Sigmoid colon (tissue), 7 donors: Measurements from ENCODE around the gene IFITM2. TPM values are rescaled to one million over a fixed set of nuclear protein-coding genes. Genes with fewer than 3 reads are reported as not detected.
A peak's percentile ranks its signal among the peaks of the same experiment; 100 is the strongest.
"Not testable (repeated sequence)": the region's sequence is repeated elsewhere in the genome, so short reads cannot be mapped to it uniquely, and the experiment has no call there.

Experiments
- DNase-seq: peaks from one replicate; pipeline ENCODE4 v3.0.0-alpha.2; 2019
- H3K27ac ChIP-seq, 4 donors: fragments of 200-600 bp; sonication (generic); one replicate each; pipeline ENCODE4 v1.5.1; 2016 to 2019; ENCODE audit warnings: mild to moderate bottlenecking in 1 of 4
- H3K27me3 ChIP-seq, 3 donors: fragments of 200-600 bp; sonication (generic); one replicate each; pipeline ENCODE4 v1.5.1; 2019; ENCODE audit warnings: mild to moderate bottlenecking in 1 of 3
- H3K36me3 ChIP-seq, 4 donors: fragments of 200-600 bp; sonication (generic); one replicate each; pipeline ENCODE4 v1.5.1; 2016 to 2019
- H3K4me1 ChIP-seq, 4 donors: fragments of 200-600 bp; sonication (generic); one replicate each; pipeline ENCODE4 v1.5.1; 2017 to 2019
- H3K4me3 ChIP-seq, 4 donors: fragments of 200-600 bp; sonication (generic); one replicate each; pipeline ENCODE4 v1.5.1; 2017 to 2019; ENCODE audit warnings: mild to moderate bottlenecking in 2 of 4, moderate library complexity in 1 of 4
- H3K9me3 ChIP-seq, 4 donors: fragments of 200-600 bp in 3 of 4; sonication (generic) in 3 of 4; one replicate each; pipeline versions ENCODE4 v1.5.1 to v1.6.1; 2013 to 2019
- CTCF ChIP-seq, 4 experiments: fragments of 450-650 bp in 3 of 4; fragments of 200-600 bp in 1 of 4; IDR thresholded peaks; one replicate each; pipeline ENCODE4 v1.5.1; 2016 to 2019; ENCODE audit warnings: antibody characterized with exemption in 4 of 4, mild to moderate bottlenecking in 3 of 4, moderate library complexity in 2 of 4
- EP300 ChIP-seq, 4 donors: sonication (generic); formaldehyde crosslinking; IDR thresholded peaks; one replicate each; pipeline ENCODE4 v1.6.1; 2017; ENCODE audit warnings: antibody characterized with exemption in 4 of 4
- POLR2A ChIP-seq, 2 donors: fragments of 450-650 bp; IDR thresholded peaks; one replicate each; pipeline ENCODE4 v1.6.1; 2016; ENCODE audit warnings: antibody characterized with exemption in 2 of 2, mild to moderate bottlenecking in 2 of 2, moderate library complexity in 2 of 2
- POLR2AphosphoS5 ChIP-seq, 4 donors: sonication (generic); formaldehyde crosslinking; IDR thresholded peaks; one replicate each; pipeline ENCODE4 v1.6.1; 2017; ENCODE audit warnings: antibody characterized with exemption in 4 of 4
- WGBS, 2 donors: extraction: QIAGEN DNeasy Blood & Tissue Kit; methylation state at CpG; one replicate each; pipeline ENCODE4 v1.1.7; 2013; 5-methylcytosine and 5-hydroxymethylcytosine counted together
- intact Hi-C: fragments of 100-400 bp; cut with DNase I; formaldehyde crosslinking; loops from one replicate; pipeline ENCODE4 v1.15.1; 2023
- polyA plus RNA-seq, 3 donors: library from polyadenylated mRNA; stranded (reverse); fragments of 200-250 nt; gene quantifications; one replicate each; pipeline ENCODE4 v1.2.3, GENCODE V29; 2013
- total RNA-seq, 4 donors: library from RNA; depleted of rRNA; stranded (reverse); fragments of >200 nt; gene quantifications; one replicate each; pipeline ENCODE4 v1.1.0, GENCODE V29; 2016
- donor health status: healthy with polysubstance abuse.
- donor health status: Bipolar disorder and iron deficiency.
- donor health status: healthy.

Gene IFITM2
- total and polyA plus RNA-seq, 7 donors = 73.3 to 461 (median 161) TPM

GRCh38 chr11:285021-285893 is 22.4 kb upstream of the IFITM2 start:
- intact Hi-C loops = loop anchor here (5.0 kb wide), 3 partner anchors 33 to 167 kb away; partner anchors contain the start of gene PTDSS2
- H3K27ac ChIP-seq = no peak overlapping the region
- peaks cover 26 to 74% (median 48%) of the 10 kb centered on the region in 3 donors for H3K27me3 ChIP-seq
- no peaks in the 10 kb centered on the region for H3K36me3 ChIP-seq
- no peaks in the 10 kb centered on the region for H3K9me3 ChIP-seq
- H3K4me1 ChIP-seq = peaks cover 0 to 35% (median 29%) of the 10 kb centered on the region in 4 donors
- WGBS, 2 donors = 86 to 88% methylated on average over 29 of the region's 29 CpGs
- peak; percentile 53 for DNase-seq
- no peak for TF ChIP-seq POLR2A (IDR thresholded peaks at IDR 0.05)
- TF ChIP-seq EP300 (IDR thresholded peaks at IDR 0.05) = no peak
- no peak for TF ChIP-seq CTCF (IDR thresholded peaks at IDR 0.05)
- TF ChIP-seq POLR2AphosphoS5 (IDR thresholded peaks at IDR 0.05) = no peak
- H3K4me3 ChIP-seq = no peak overlapping the region

- TF ChIP-seq POLR2AphosphoS5 (IDR thresholded peaks at IDR 0.05) = no peak
- TF ChIP-seq POLR2A (IDR thresholded peaks at IDR 0.05) = no peak
- no peak for TF ChIP-seq CTCF (IDR thresholded peaks at IDR 0.05)
- no peak for TF ChIP-seq EP300 (IDR thresholded peaks at IDR 0.05)
- Histone ChIP-seq H3K27me3 (peaks cover 20 to 68% (median 42%) of the 10 kb centered on the region in 3 donors), H3K27ac (no peak overlapping the region), H3K9me3 (no peaks in the 10 kb centered on the region), H3K4me3 (no peak overlapping the region), H3K4me1 (peaks cover 0 to 30% (median 23%) of the 10 kb centered on the region in 4 donors), H3K36me3 (no peaks in the 10 kb centered on the region)
- intact Hi-C loops = loop anchor here (5.0 kb wide), 3 partner anchors 34 to 166 kb away; partner anchors contain the start of gene PTDSS2
- peak; percentile 40 for DNase-seq
- 84 to 90% methylated on average over 8 of the region's 8 CpGs for WGBS, 2 donors
Measured at GRCh38 chr11:285894-286220, 21.8 kb upstream of the IFITM2 start.

- Histone ChIP-seq H3K4me1 (peaks cover 0 to 21% (median 17%) of the 10 kb centered on the region in 4 donors), H3K27me3 (peaks cover 6 to 55% (median 29%) of the 10 kb centered on the region in 3 donors)
- DNase-seq = peak; percentile 63
- not testable (repeated sequence) for H3K27ac ChIP-seq, H3K36me3 ChIP-seq, H3K9me3 ChIP-seq, H3K4me3 ChIP-seq
- 30 to 68% methylated on average over 27 of the region's 27 CpGs for WGBS, 2 donors
- intact Hi-C loops = loop anchor here (5.0 kb wide), 3 partner anchors 35 to 165 kb away; partner anchors contain the start of gene PTDSS2
Measured at GRCh38 chr11:286977-287820, 20.4 kb upstream of the IFITM2 start.

GRCh38 chr11:287821-288477 is 19.7 kb upstream of the IFITM2 start:
- intact Hi-C loops = loop anchor here (2.0 to 5.0 kb wide), 4 partner anchors 36 to 164 kb away; partner anchors contain the start of genes PSMD13, PTDSS2 and SIRT3
- Histone ChIP-seq H3K27me3 (peaks cover 6 to 47% (median 21%) of the 10 kb centered on the region in 3 donors), H3K36me3 (peaks cover 0 to 4% (median 0%) of the 10 kb centered on the region in 4 donors), H3K4me1 (peaks cover 0 to 21% (median 17%) of the 10 kb centered on the region in 4 donors), H3K9me3 (no peaks in the 10 kb centered on the region), H3K27ac (peak overlapping the region in 3 of 4 donors; percentile 42 to 70 (median 64)), H3K4me3 (peak overlapping the region; percentile 46 to 77 (median 68))
- TF ChIP-seq CTCF (IDR thresholded peaks at IDR 0.05) = no peak
- TF ChIP-seq POLR2A (IDR thresholded peaks at IDR 0.05) = no peak
- TF ChIP-seq EP300 (IDR thresholded peaks at IDR 0.05) = no peak
- no peak for TF ChIP-seq POLR2AphosphoS5 (IDR thresholded peaks at IDR 0.05)
- WGBS, 2 donors = 10 to 17% methylated on average over 41 of the region's 41 CpGs
- DNase-seq = peak; percentile 64
